ENCODE measurements around the gene ZMIZ1. TPM values are rescaled to one million over a fixed set of nuclear protein-coding genes. Genes with fewer than 3 reads are reported as not detected.

ZMIZ1 gene
- total and polyA plus RNA-seq, 2 donors from 2014 or later, result 14.2 to 97.6 TPM

DNA sequence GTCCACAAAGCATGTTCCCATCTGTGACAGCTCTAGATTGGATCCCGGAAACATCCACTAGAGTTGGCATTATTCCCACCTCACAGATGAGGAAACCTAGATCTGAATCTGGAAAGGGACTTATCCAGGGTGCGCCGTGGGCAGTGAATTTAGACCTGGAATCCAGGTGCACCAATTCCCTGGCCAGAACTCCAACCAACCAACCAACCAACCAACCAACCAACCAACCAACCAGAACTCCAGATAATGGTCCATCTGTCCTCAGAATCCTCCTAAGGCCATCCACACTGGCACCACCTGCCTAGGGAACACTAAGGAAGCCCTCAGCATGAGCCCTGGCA lies 42.0 kb upstream of the ZMIZ1 start:
- H3K27ac ChIP-seq (ENCODE audit: low read depth in 2 of 2, low read length in 2 of 2), result no peak overlapping the region
- TF ChIP-seq, protein P1, sequence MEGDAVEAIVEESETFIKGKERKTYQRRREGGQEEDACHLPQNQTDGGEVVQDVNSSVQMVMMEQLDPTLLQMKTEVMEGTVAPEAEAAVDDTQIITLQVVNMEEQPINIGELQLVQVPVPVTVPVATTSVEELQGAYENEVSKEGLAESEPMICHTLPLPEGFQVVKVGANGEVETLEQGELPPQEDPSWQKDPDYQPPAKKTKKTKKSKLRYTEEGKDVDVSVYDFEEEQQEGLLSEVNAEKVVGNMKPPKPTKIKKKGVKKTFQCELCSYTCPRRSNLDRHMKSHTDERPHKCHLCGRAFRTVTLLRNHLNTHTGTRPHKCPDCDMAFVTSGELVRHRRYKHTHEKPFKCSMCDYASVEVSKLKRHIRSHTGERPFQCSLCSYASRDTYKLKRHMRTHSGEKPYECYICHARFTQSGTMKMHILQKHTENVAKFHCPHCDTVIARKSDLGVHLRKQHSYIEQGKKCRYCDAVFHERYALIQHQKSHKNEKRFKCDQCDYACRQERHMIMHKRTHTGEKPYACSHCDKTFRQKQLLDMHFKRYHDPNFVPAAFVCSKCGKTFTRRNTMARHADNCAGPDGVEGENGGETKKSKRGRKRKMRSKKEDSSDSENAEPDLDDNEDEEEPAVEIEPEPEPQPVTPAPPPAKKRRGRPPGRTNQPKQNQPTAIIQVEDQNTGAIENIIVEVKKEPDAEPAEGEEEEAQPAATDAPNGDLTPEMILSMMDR (IDR thresholded peaks at IDR 0.05; ENCODE audit: borderline replicate concordance, extremely low read depth, insufficient read depth), result no peak
- no peaks in the 10 kb centered on the region for H3K36me3 ChIP-seq (ENCODE audit: control insufficient read depth in 2 of 3, insufficient read depth in 3 of 3, low read length in 3 of 3)
- FAIRE-seq, result no peak
- no peaks in the 10 kb centered on the region for H3K27me3 ChIP-seq (ENCODE audit: control insufficient read depth, insufficient read depth, low read length)
- peak in 1 of 5 donors; percentile 8 for DNase-seq
- no peak overlapping the region for H3K4me3 ChIP-seq (ENCODE audit: low read length in 3 of 3)
- intact Hi-C loops (cut with DNase I), result no loop called here
- no peak overlapping the region for H3K9ac ChIP-seq (ENCODE audit: low read length in 3 of 3)
- H3K9me3 ChIP-seq (ENCODE audit: control insufficient read depth in 2 of 3, insufficient read depth in 1 of 3, low read length in 3 of 3), result no peaks in the 10 kb centered on the region
- peaks cover 0 to 3% (median 0%) of the 10 kb centered on the region in 3 donors for H3K4me1 ChIP-seq (ENCODE audit: control insufficient read depth in 2 of 3, insufficient read depth in 2 of 3, low read depth in 1 of 3, low read length in 3 of 3)

DNA sequence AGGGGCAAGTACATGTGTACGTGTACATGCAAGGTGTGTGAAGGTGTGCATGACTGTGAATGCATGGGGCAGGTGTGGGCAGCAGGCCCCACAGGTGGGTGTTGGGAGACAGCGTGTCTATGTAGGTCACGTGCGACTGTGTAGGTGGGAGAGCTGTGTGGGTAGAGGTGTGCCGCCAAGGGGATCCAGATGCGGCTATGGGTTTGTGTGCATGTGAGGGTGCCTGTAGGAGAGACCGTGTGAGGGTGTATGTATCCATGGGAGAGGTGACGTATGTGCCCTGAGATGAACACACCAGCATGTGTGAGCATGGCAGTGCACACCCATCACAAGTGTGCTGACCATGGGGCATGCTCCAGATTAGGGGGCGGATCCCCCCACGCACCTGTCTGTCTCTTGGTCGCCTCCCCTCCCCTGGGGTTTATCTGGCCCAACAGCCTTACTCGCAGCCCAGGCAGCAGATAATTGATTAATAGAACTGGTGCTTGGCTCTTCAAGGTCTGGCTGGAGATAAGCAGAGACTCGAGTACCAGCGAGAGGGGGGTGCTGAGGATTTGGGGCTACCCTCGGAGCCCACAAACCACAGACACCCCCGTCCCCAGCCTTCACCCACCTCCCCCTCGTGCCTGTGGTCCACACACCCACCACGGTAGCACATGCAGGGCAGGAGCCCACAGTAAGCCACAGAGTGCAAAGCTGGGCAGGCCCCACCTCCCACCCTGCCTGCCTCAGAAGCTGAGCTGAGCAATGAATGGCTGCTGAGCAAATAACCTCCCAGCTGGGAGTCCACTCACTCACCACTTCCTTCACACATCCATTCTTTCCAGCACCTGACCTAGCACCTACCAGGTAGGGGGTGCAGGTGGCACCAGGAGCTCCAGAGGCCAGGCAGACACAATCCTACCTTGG lies 41.4 kb upstream of the ZMIZ1 start:
- H3K4me1 ChIP-seq (ENCODE audit: control insufficient read depth in 2 of 3, insufficient read depth in 2 of 3, low read depth in 1 of 3, low read length in 3 of 3), result peaks cover 0 to 3% (median 0%) of the 10 kb centered on the region in 3 donors
- DNase-seq (peak in 2 of 5 donors; percentile 58 to 60), FAIRE-seq (no peak)
- intact Hi-C loops (cut with DNase I), result no loop called here
- no peak overlapping the region for H3K9ac ChIP-seq (ENCODE audit: low read length in 3 of 3)
- H3K27ac ChIP-seq (ENCODE audit: low read depth in 2 of 2, low read length in 2 of 2), result no peak overlapping the region
- TF ChIP-seq, protein P1 (IDR thresholded peaks at IDR 0.05; ENCODE audit: borderline replicate concordance, extremely low read depth, insufficient read depth), result no peak
- H3K4me3 ChIP-seq (ENCODE audit: low read length in 3 of 3), result no peak overlapping the region
- no peaks in the 10 kb centered on the region for H3K27me3 ChIP-seq (ENCODE audit: control insufficient read depth, insufficient read depth, low read length)
- no peaks in the 10 kb centered on the region for H3K9me3 ChIP-seq (ENCODE audit: control insufficient read depth in 2 of 3, insufficient read depth in 1 of 3, low read length in 3 of 3)
- H3K36me3 ChIP-seq (ENCODE audit: control insufficient read depth in 2 of 3, insufficient read depth in 3 of 3, low read length in 3 of 3), result no peaks in the 10 kb centered on the region

DNA sequence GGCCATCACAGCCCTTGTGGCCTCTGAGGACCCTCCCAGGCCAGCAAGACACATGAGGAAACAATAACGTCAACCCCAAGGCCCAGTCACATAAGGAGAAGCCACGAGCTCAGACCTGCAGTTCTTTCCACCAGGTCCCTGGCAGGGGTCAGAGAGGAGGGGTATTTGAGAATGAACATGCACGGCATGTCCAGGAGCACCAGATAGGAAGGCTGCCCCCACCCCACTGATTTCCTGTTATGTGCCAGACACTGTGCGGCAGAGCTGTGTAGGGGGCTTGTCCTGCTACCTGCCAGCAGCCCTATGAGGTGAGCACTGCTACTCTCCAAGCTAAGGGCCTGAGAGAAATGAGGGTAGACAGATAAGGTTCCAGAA lies 40.7 kb upstream of the ZMIZ1 start:
- Histone ChIP-seq H3K9ac (ENCODE audit: low read length in 3 of 3) (no peak overlapping the region), H3K9me3 (ENCODE audit: control insufficient read depth in 2 of 3, insufficient read depth in 1 of 3, low read length in 3 of 3) (no peaks in the 10 kb centered on the region), H3K4me1 (ENCODE audit: control insufficient read depth in 2 of 3, insufficient read depth in 2 of 3, low read depth in 1 of 3, low read length in 3 of 3) (peaks cover 0 to 3% (median 0%) of the 10 kb centered on the region in 3 donors), H3K27me3 (ENCODE audit: control insufficient read depth, insufficient read depth, low read length) (no peaks in the 10 kb centered on the region), H3K36me3 (ENCODE audit: control insufficient read depth in 2 of 3, insufficient read depth in 3 of 3, low read length in 3 of 3) (no peaks in the 10 kb centered on the region), H3K27ac (ENCODE audit: low read depth in 2 of 2, low read length in 2 of 2) (no peak overlapping the region), H3K4me3 (ENCODE audit: low read length in 3 of 3) (no peak overlapping the region)
- TF ChIP-seq, protein P1 (IDR thresholded peaks at IDR 0.05; ENCODE audit: borderline replicate concordance, extremely low read depth, insufficient read depth), result no peak
- no peak for DNase-seq
- FAIRE-seq, result no peak
- intact Hi-C loops (cut with DNase I), result no loop called here

All from kidney (tissue), 14 donors.